ENCODE measurements around the gene RRP36. TPM values are rescaled to one million over a fixed set of nuclear protein-coding genes. Genes with fewer than 3 reads are reported as not detected.
A peak's percentile ranks its signal among the peaks of the same experiment; 100 is the strongest.

The RRP36 gene
- total and polyA plus RNA-seq, 9 of the 15 experiments (the other 6 are each of a cell fraction or from before 2014, with no cell fraction given) = 27.6 to 150 (median 114) TPM

GRCh38 chr6:43070028-43070632 is 48.7 kb downstream of the RRP36 start (continued):
- no peak for TF ChIP-seq ZNF518B (CRISPR knock-in tag; IDR thresholded peaks at IDR 0.05)
- TF ChIP-seq PHB (CRISPR knock-in tag; IDR thresholded peaks at IDR 0.05) = no peak
- TF ChIP-seq ZBTB40 (IDR thresholded peaks at IDR 0.05) = peak; percentile 39; the same call in 1 of the 2 replicates
- no peak for TF ChIP-seq ZBTB40 (CRISPR knock-in tag; IDR thresholded peaks at IDR 0.05)
- TF ChIP-seq JUNB (CRISPR knock-in tag; conservative IDR thresholded peaks at IDR 0.05) = no peak
- TF ChIP-seq ATF6 (CRISPR knock-in tag; IDR thresholded peaks at IDR 0.05) = no peak
- TF ChIP-seq GATAD2B (IDR thresholded peaks at IDR 0.05; ENCODE audit: borderline replicate concordance) = no peak
- no peak for TF ChIP-seq ETS2 (tag; IDR thresholded peaks at IDR 0.05; ENCODE audit: borderline replicate concordance, poor library complexity, severe bottlenecking)
- no peak for TF ChIP-seq TFE3 (CRISPR knock-in tag; IDR thresholded peaks at IDR 0.05)
- no peak for TF ChIP-seq KHSRP (IDR thresholded peaks at IDR 0.05)
- no peak for TF ChIP-seq HNRNPH1 (optimal IDR thresholded peaks at IDR 0.05; ENCODE audit: low read depth, low read length)
- TF ChIP-seq SREBF2 (CRISPR knock-in tag; IDR thresholded peaks at IDR 0.05) = no peak

Data from K562 (cell line).